Vagina (tissue), 2 donors: Measurements from ENCODE around the gene CHCHD6. TPM values are rescaled to one million over a fixed set of nuclear protein-coding genes. Genes with fewer than 3 reads are reported as not detected.
"Not testable (repeated sequence)": the region's sequence is repeated elsewhere in the genome, so short reads cannot be mapped to it uniquely, and the experiment has no call there.

Experiments used
- DNase-seq, 2 donors: peaks; one replicate each; pipeline ENCODE4 v3.0.0-alpha.2; 2017; ENCODE audit errors: extremely low spot score in 2 of 2
- H3K27ac ChIP-seq: fragments of 200-600 bp; sonication (generic); one replicate; pipeline ENCODE4 v1.5.1; 2019
- H3K27me3 ChIP-seq: fragments of 200-600 bp; sonication (generic); one replicate; pipeline ENCODE4 v1.5.1; 2019
- H3K36me3 ChIP-seq, 2 donors: fragments of 200-600 bp; sonication (generic); one replicate each; pipeline ENCODE4 v1.5.1; 2017 to 2019
- H3K4me1 ChIP-seq: fragments of 200-600 bp; sonication (generic); one replicate; pipeline ENCODE4 v1.5.1; 2019
- H3K4me3 ChIP-seq, 2 donors: fragments of 200-600 bp; sonication (generic); 1 replicate in 1 of 2; 2 replicates in 1 of 2; pipeline ENCODE4 v1.5.1; 2016 to 2019
- H3K9me3 ChIP-seq: fragments of 200-600 bp; sonication (generic); one replicate; pipeline ENCODE4 v1.5.1; 2019
- POLR2A ChIP-seq, 2 donors: fragments of 450-650 bp; IDR thresholded peaks; one replicate each; pipeline ENCODE4 v1.6.1; 2017; ENCODE audit warnings: antibody characterized with exemption in 2 of 2, mild to moderate bottlenecking in 2 of 2, moderate library complexity in 2 of 2
- POLR2AphosphoS5 ChIP-seq, 2 donors: sonication (generic); formaldehyde crosslinking; IDR thresholded peaks; one replicate each; pipeline ENCODE4 v1.9.0; 2017; ENCODE audit warnings: antibody characterized with exemption in 2 of 2, mild to moderate bottlenecking in 2 of 2, low read depth in 1 of 2; ENCODE audit not compliant: insufficient read depth in 1 of 2
- intact Hi-C: fragments of 100-400 bp; cut with DNase I; formaldehyde crosslinking; loops from one replicate; pipeline ENCODE4 v1.15.1; 2023
- total RNA-seq: library from RNA; depleted of rRNA; stranded (reverse); fragments of >200 nt; gene quantifications from one replicate; pipeline ENCODE4 v1.2.3, GENCODE V29; 2016
- TF ChIP-seq, protein P1 (sequence below), 3 experiments: fragments of 450-650 bp in 2 of 3; fragments of 200-600 bp in 1 of 3; sonication (generic) in 1 of 3; IDR thresholded peaks; one replicate each; pipeline ENCODE4 v1.5.1; 2017 to 2019; ENCODE audit warnings: antibody characterized with exemption in 3 of 3, mild to moderate bottlenecking in 2 of 3, moderate library complexity in 2 of 3

CHCHD6 gene
- total RNA-seq, 1 donor from 2014 or later: 12.8 TPM

DNA sequence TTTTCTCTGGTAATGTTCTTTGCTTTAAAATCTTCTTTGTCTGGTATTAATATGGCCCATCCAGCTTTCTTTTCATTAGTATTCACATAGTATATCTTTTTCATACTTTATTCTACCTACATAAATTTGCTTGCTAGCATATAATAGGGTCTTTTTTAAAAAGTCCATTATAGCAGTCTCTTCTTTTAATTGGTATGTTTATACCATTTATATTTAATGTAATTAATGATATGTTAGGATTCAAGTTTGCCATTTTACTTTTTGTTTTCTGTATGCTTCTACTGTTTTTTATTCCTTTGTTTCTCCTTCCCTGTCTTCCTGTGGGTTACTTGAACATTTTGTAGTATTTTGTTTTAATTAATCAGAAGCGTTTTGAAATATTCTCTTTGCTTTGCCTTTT lies 89.0 kb downstream of the CHCHD6 start:
- no peaks in the 10 kb centered on the region for H3K36me3 ChIP-seq
- no peak for DNase-seq
- H3K27ac ChIP-seq: no peak overlapping the region
- no peaks in the 10 kb centered on the region for H3K27me3 ChIP-seq
- H3K4me1 ChIP-seq: no peaks in the 10 kb centered on the region
- no peaks in the 10 kb centered on the region for H3K9me3 ChIP-seq
- intact Hi-C loops: no loop called here
- TF ChIP-seq POLR2A (IDR thresholded peaks at IDR 0.05) (no peak), POLR2AphosphoS5 (IDR thresholded peaks at IDR 0.05; ENCODE audit: insufficient read depth in 1 of 2, low read depth in 1 of 2) (no peak)
- TF ChIP-seq, protein P1, sequence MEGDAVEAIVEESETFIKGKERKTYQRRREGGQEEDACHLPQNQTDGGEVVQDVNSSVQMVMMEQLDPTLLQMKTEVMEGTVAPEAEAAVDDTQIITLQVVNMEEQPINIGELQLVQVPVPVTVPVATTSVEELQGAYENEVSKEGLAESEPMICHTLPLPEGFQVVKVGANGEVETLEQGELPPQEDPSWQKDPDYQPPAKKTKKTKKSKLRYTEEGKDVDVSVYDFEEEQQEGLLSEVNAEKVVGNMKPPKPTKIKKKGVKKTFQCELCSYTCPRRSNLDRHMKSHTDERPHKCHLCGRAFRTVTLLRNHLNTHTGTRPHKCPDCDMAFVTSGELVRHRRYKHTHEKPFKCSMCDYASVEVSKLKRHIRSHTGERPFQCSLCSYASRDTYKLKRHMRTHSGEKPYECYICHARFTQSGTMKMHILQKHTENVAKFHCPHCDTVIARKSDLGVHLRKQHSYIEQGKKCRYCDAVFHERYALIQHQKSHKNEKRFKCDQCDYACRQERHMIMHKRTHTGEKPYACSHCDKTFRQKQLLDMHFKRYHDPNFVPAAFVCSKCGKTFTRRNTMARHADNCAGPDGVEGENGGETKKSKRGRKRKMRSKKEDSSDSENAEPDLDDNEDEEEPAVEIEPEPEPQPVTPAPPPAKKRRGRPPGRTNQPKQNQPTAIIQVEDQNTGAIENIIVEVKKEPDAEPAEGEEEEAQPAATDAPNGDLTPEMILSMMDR (IDR thresholded peaks at IDR 0.05): no peak
- H3K4me3 ChIP-seq: no peak overlapping the region

DNA sequence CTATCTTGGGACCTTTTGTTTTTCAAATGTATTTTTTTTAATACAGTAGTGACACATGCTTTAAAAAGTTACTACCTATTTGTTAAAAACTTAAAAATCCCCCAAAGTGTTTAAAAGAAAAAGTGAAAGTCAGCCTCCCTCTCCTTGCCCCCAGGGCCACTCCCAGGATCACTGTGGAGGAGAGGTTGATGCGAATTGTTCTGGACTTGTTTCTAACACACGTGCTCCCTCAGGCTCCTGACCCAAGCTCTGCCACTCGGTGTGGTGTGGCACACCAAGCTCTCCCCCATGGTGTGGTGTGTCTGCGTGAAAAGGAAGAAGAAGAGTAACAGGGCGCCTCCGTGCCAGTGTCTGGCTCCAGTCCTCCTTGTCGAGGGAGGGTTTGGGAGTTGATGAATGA lies 93.5 kb downstream of the CHCHD6 start:
- DNase-seq: no peak
- intact Hi-C loops: no loop called here
- no peak overlapping the region for H3K4me3 ChIP-seq
- no peaks in the 10 kb centered on the region for H3K4me1 ChIP-seq
- H3K27me3 ChIP-seq: no peaks in the 10 kb centered on the region
- no peak overlapping the region for H3K27ac ChIP-seq
- TF ChIP-seq POLR2A (IDR thresholded peaks at IDR 0.05) (no peak), POLR2AphosphoS5 (IDR thresholded peaks at IDR 0.05; ENCODE audit: insufficient read depth in 1 of 2, low read depth in 1 of 2) (no peak)
- TF ChIP-seq, protein P1 (IDR thresholded peaks at IDR 0.05): no peak
- H3K9me3 ChIP-seq: no peaks in the 10 kb centered on the region
- H3K36me3 ChIP-seq: no peaks in the 10 kb centered on the region

DNA sequence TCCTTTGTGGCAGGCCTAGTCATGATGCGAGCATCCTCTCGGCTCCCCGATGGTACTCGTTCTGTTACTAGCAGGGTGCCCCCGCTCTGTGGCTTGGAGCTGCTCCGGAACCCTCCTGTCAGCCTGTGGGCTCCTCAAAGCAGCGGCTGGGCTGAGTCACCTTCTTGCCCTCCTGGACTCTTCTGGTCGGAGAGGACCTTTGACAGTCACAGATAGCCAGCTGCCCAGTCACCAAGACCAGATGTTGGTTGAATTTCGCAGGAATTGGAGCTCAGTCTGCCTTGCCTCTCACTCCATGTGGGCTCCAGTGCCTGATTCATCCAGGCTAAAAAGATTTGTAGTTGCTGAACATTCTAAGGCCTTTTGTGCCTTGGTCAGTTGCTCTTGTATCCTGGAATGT lies 94.5 kb downstream of the CHCHD6 start:
- intact Hi-C loops: no loop called here
- Histone ChIP-seq H3K9me3 (no peaks in the 10 kb centered on the region), H3K27ac (no peak overlapping the region), H3K36me3 (no peaks in the 10 kb centered on the region), H3K4me1 (no peaks in the 10 kb centered on the region), H3K27me3 (no peaks in the 10 kb centered on the region), H3K4me3 (no peak overlapping the region)
- DNase-seq: no peak
- TF ChIP-seq POLR2A (IDR thresholded peaks at IDR 0.05) (no peak), POLR2AphosphoS5 (IDR thresholded peaks at IDR 0.05; ENCODE audit: insufficient read depth in 1 of 2, low read depth in 1 of 2) (no peak)
- TF ChIP-seq, protein P1 (IDR thresholded peaks at IDR 0.05): no peak

DNA sequence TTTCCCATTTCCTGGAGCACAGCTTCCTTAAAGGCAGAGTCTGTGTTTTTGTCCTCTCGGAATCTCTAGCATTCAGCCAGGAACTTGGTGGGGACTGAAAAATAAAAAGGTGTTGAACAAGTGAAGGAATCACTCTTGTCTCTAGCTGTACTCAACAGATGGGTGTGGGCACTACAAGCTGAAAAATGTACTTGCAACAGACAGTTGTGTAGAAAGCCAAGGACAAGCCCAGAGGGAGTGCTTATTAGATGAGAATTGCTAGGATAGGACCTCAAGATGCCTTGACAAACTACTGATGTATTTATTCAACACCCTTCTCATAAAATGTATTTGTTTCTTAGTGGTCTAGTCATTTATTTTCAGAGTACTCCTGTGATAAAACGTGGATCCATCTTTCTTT lies 95.1 kb downstream of the CHCHD6 start:
- H3K27ac ChIP-seq: no peak overlapping the region
- DNase-seq: no peak
- H3K27me3 ChIP-seq: no peaks in the 10 kb centered on the region
- TF ChIP-seq POLR2A (IDR thresholded peaks at IDR 0.05): no peak
- TF ChIP-seq, protein P1 (IDR thresholded peaks at IDR 0.05): no peak
- TF ChIP-seq POLR2AphosphoS5 (IDR thresholded peaks at IDR 0.05; ENCODE audit: insufficient read depth in 1 of 2, low read depth in 1 of 2): no peak
- no peak overlapping the region for H3K4me3 ChIP-seq
- intact Hi-C loops: no loop called here
- no peaks in the 10 kb centered on the region for H3K4me1 ChIP-seq
- no peaks in the 10 kb centered on the region for H3K9me3 ChIP-seq
- no peaks in the 10 kb centered on the region for H3K36me3 ChIP-seq

DNA sequence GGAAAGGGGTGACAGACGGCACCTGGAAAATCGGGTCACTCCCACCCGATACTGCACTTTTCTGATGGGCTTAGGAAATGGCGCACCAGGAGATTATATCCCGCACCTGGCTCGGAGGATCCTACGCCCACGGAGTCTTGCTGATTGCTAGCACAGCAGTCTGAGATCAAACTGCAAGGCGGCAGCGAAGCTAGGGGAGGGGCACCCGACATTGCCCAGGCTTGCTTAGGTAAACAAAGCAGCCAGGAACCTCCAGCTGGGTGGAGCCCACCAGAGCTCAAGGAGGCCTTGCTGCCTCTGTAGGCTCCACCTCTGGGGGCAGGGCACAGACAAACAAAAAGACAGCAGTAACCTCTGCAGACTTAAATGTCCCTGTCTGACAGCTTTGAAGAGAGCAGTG lies 97.3 kb downstream of the CHCHD6 start:
- H3K27me3 ChIP-seq, intact Hi-C loops, H3K9me3 ChIP-seq, H3K4me3 ChIP-seq, H3K36me3 ChIP-seq, H3K27ac ChIP-seq, H3K4me1 ChIP-seq, DNase-seq: not testable (repeated sequence)

DNA sequence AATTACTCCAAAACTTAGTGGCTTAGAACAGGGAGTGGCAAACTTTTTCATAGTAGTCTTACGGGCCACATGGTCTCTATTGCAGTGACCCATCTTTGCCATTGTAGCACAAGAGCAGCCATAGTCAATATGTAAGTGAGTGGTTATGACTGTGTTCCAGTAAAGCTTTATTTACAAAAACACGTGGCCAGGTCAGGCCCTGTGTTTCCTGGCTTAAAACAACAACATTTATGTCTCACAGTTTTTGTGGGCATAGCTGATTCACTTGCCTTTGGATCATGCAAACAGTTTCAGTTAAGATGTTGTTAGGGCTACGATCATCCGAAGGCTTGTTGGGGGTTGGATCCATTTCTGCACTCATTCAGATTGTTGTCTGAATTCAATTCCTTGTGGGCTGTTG lies 103.8 kb downstream of the CHCHD6 start:
- Histone ChIP-seq H3K36me3 (no peaks in the 10 kb centered on the region), H3K27ac (no peak overlapping the region), H3K9me3 (no peaks in the 10 kb centered on the region), H3K4me1 (no peaks in the 10 kb centered on the region), H3K4me3 (no peak overlapping the region), H3K27me3 (no peaks in the 10 kb centered on the region)
- intact Hi-C loops: no loop called here
- TF ChIP-seq POLR2AphosphoS5 (IDR thresholded peaks at IDR 0.05; ENCODE audit: insufficient read depth in 1 of 2, low read depth in 1 of 2): no peak
- no peak for TF ChIP-seq POLR2A (IDR thresholded peaks at IDR 0.05)
- TF ChIP-seq, protein P1 (IDR thresholded peaks at IDR 0.05): no peak
- no peak for DNase-seq
